Measurements from ENCODE around the gene PMP22. TPM values are rescaled to one million over a fixed set of nuclear protein-coding genes. Genes with fewer than 3 reads are reported as not detected.

Gene PMP22
- total RNA-seq, 2 donors from 2014 or later, result 192 to 207 TPM

DNA sequence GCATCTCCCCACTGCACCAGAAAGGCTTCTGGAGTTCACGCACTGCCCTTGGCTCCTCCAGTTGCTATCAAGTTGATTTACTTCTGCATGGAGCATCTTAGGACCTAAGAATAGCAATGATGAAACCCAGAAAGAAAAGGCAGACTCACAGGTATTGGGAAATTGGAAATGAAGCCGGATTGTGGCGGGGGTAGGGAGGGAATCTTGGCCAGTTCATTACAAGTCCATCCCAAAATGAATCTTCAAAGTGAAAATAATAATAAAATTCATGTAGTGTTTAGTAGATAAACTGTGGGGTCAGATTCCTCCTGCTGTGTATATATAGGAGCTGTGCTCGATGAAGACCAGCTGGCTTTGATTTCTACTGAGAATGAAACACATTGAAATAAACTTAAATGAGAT is 42.6 kb upstream of the PMP22 start:
- ATAC-seq (ENCODE audit: insufficient number of reproducible peaks, low FRiP score, low read depth), result no peak
- Histone ChIP-seq H3K36me3 (no peaks in the 10 kb centered on the region), H3K4me3 (no peak overlapping the region), H3K4me1 (ENCODE audit: control insufficient read depth in 1 of 2, low read depth in 2 of 2) (no peaks in the 10 kb centered on the region), H3K9me3 (no peaks in the 10 kb centered on the region), H3K27ac (no peak overlapping the region), H3K27me3 (replicated peaks; ENCODE audit: insufficient read depth) (no peaks in the 10 kb centered on the region)
- no peak for DNase-seq (ENCODE audit: low spot score)
- TF ChIP-seq CTCF (IDR thresholded peaks at IDR 0.05), result no peak

DNA sequence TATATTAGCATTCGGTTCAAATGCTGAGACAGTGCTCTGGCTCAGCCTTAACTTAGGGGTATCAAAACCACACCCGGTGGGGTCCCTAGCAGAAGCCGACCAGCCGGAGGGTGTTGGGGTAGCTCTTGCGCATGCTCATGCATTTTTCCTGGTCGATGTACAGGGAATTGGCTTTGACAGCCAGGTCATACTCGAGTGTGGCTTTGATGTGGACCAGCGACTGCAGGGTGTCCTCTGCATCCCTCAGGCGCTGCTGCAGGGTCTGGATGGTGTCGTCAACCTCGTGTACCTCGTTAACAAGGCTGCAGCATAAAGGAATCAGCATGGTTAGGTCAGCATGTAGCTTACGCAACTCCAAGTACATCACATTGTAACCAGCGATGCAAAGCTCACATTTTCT is 38.7 kb upstream of the PMP22 start:
- DNase-seq (ENCODE audit: low spot score), result no peak
- H3K4me3 ChIP-seq, result no peak overlapping the region
- H3K9me3 ChIP-seq, result no peaks in the 10 kb centered on the region
- no peaks in the 10 kb centered on the region for H3K36me3 ChIP-seq
- no peaks in the 10 kb centered on the region for H3K27me3 ChIP-seq (replicated peaks; ENCODE audit: insufficient read depth)
- no peak for ATAC-seq (ENCODE audit: insufficient number of reproducible peaks, low FRiP score, low read depth)
- H3K27ac ChIP-seq, result no peak overlapping the region
- H3K4me1 ChIP-seq (ENCODE audit: control insufficient read depth in 1 of 2, low read depth in 2 of 2), result no peaks in the 10 kb centered on the region
- TF ChIP-seq CTCF (IDR thresholded peaks at IDR 0.05), result no peak

DNA sequence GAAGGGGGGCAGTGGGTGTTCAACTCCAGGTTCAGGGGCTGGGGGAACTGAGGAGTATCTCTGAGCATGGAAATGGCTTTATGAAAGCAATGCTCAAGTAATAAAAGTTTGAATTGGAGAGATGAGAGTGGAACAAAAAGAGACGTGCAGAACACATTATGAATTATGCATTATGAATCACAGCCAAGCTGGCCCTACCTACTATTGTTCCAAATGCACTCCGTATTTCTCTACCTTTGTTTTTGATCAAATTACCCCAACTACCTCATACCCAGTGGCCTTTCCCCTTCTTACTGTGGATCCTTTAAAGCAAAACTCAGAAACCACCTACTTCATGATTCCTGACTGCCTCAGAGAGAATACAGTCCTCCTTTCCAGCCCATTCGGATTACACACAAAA is 38.1 kb upstream of the PMP22 start:
- ATAC-seq (ENCODE audit: insufficient number of reproducible peaks, low FRiP score, low read depth), result no peak
- H3K36me3 ChIP-seq, result no peaks in the 10 kb centered on the region

GRCh38 chr17:15301845-15302244 is 36.7 kb upstream of the PMP22 start:
- no peak for TF ChIP-seq CTCF (IDR thresholded peaks at IDR 0.05)
- no peaks in the 10 kb centered on the region for H3K9me3 ChIP-seq
- ATAC-seq (ENCODE audit: insufficient number of reproducible peaks, low FRiP score, low read depth) (no peak), DNase-seq (ENCODE audit: low spot score) (no peak)
- no peak overlapping the region for H3K4me3 ChIP-seq
- no peak overlapping the region for H3K27ac ChIP-seq
- H3K36me3 ChIP-seq, result no peaks in the 10 kb centered on the region
- no peaks in the 10 kb centered on the region for H3K27me3 ChIP-seq (replicated peaks; ENCODE audit: insufficient read depth)
- no peaks in the 10 kb centered on the region for H3K4me1 ChIP-seq (ENCODE audit: control insufficient read depth in 1 of 2, low read depth in 2 of 2)

More for the DNA sequence above, 38.1 kb upstream of the PMP22 start:
- TF ChIP-seq CTCF (IDR thresholded peaks at IDR 0.05), result no peak
- H3K27ac ChIP-seq, result no peak overlapping the region
- no peaks in the 10 kb centered on the region for H3K9me3 ChIP-seq
- H3K27me3 ChIP-seq (replicated peaks; ENCODE audit: insufficient read depth), result no peaks in the 10 kb centered on the region
- H3K4me1 ChIP-seq (ENCODE audit: control insufficient read depth in 1 of 2, low read depth in 2 of 2), result no peaks in the 10 kb centered on the region
- no peak overlapping the region for H3K4me3 ChIP-seq
- no peak for DNase-seq (ENCODE audit: low spot score)

DNA sequence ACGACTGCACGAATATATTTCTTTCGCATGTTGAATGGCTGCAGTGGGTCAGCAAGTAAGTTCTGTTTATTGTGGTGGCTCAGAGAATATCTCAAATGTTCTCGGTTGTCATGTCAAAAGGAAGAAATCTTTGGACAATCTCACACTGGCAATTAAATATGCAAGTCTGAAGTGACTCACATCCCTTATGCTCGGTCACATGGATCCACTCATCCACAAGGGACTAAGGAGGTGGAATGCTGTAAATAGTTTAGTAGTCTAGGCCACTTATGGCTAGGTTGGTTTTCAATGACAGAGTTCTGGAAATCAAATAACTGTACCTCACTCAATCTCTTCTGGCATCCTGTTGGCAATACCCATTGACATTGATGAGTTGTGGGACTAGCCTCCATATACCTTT is 33.0 kb upstream of the PMP22 start:
- Histone ChIP-seq H3K27me3 (replicated peaks; ENCODE audit: insufficient read depth) (no peaks in the 10 kb centered on the region), H3K36me3 (no peaks in the 10 kb centered on the region), H3K27ac (no peak overlapping the region), H3K9me3 (no peaks in the 10 kb centered on the region), H3K4me3 (no peak overlapping the region), H3K4me1 (ENCODE audit: control insufficient read depth in 1 of 2, low read depth in 2 of 2) (no peaks in the 10 kb centered on the region)
- ATAC-seq (ENCODE audit: insufficient number of reproducible peaks, low FRiP score, low read depth) (no peak), DNase-seq (ENCODE audit: low spot score) (no peak)
- TF ChIP-seq CTCF (IDR thresholded peaks at IDR 0.05), result no peak
